HG03460 (cell line): ENCODE measurements around the gene TNS3.
A peak's percentile ranks its signal among the peaks of the same experiment; 100 is the strongest.

Experiments
- ATAC-seq: cut with Tn5 transposase; IDR thresholded peaks from one replicate; pipeline ENCODE4 v1.9.1; 2021; ENCODE audit not compliant: unreplicated experiment

TNS3 gene

DNA sequence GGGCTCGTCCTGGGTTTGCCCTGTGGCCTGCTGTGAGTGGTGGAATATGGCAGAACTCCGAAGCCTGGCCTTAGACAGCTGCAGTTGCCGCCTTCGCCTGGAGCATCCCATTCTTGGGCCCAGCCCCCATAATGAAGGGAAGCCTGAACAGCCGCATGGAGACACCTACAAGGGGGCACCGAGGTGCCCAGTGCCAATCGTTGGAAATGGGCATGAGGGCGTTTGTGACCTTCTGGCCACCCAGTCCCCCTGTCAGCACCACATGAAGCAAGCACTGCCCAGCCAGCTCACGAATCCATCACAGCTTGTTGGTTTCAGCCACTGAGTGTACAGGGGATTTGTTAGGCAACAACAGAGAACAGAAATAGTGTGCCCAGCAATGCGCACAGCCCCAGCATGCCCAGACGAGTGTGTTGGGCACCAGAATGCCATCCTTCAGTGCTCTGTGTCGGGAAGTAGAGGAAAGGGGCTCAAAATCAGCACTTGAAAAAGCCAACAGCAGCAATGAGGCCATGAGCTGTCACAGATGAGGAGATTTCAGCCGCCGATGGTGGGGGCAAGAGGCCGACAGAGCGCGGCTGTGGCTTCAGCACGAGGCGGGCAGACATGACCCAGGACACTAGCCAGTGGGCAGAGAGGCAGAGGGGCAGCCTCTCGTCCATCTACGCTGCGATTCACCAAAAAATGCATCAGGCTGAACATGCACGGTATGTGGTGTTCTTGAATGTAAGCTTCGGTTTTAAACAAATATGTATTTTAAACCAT is 91.2 kb downstream of the TNS3 start:
- no peak for ATAC-seq

DNA sequence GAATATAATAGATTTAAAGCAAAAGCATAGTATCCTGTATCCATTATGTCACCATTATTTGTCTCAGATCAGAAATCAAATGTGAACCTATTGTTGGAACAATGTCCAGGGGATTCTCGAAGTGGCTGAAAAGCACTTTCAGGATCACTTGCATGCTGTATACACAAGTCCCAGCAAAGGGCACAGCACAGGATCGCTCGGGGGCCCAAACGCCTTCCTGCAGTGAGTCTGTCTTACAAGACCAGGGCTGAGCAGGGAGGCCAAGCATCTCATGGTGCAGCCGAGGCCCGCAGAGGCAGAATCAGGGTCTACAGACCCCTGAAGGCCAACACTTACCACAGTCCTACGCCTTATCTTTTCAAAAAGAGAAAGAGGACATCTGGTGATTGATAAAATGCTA is 92.3 kb downstream of the TNS3 start:
- ATAC-seq: no peak

DNA sequence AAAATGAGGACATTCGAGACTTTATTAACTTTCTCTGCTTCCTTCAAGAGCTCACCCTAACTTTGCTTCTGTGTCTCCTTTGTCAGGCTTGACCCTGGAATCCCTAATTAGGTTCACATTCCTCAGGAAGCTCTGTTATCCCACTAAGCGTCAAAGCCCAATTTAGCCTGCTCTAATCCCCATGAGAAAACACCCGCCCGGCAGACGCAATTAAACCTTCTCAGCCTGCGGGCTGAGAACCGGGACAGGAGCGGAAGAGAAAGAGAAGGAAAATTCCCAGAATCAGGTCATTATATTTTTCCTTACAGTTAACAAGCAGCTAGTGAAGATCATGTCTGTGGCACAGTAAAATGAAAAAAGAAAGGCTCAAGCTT is 93.0 kb downstream of the TNS3 start:
- ATAC-seq: no peak

DNA sequence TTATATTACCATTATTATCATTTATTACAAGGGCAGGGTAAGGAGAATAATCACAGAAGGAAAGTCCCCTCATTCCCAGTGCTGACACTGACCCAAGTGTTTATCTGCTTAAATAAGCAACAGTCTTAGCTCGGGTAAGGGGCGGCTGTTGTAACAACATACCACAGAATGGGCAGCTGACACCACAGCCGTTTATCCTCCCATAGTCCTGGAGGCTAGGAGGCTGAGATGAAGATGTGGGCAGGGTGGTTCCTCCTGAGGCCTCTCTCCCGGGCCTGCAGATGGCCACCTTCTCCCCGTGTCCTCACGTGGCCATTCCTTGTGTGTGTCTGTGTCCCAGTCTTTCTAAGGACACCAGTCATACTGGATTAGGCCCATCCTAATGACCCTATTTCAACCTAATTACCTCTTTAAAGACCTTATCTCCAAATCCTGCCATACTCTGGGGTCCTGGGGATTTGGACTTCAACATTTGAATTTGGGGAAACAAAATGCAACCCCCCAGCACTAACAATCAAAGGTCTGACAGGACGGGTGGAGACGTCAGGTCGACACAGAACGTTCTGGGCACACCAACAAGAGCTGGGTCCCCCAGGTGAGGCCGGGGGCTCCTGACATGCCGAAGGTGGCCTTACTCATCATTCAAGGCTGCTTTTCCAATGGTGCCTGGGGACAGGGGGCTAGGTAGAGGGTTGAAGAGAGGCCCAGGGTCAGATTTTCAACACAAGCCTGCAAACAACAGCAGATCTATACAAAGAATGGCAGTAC is 93.5 kb downstream of the TNS3 start:
- no peak for ATAC-seq

DNA sequence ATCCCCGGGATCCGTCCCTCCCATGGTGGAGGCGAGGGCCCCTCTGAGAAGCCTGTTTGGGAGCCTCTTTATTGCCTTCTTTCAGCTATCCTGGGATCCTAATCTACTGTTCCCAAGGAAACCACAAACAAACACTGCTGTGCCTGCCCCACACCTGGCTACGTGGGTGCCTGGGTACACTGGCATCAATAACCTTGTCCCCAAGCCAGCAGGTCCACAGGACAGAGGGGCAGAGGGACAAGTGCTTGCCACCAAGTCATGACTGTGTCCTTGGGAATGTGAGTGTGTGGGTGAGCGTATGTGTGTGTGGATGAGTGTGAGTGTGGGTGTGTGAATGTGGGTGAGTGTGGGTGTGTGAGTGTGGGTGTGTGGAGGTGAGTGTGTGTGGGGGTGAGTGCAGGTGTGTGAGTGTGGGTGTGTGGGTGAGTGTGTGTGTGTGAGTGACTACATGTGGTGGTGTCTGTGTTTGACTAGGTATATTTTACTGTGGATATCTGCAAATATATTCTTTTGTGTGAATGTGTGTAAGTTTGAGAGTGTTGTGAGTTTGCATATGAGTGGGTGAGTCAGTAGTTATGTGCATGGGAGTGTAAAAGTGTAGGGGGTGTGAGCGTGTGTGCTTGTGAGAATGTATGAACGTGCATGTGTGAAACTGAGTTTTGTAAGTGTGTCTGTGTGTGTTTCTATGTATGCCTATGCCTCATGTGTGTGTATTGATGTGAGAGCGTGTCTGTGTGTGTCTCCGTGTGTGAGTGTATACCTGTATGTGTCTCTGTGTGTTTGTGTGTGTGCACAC is 96.1 kb downstream of the TNS3 start:
- no peak for ATAC-seq

DNA sequence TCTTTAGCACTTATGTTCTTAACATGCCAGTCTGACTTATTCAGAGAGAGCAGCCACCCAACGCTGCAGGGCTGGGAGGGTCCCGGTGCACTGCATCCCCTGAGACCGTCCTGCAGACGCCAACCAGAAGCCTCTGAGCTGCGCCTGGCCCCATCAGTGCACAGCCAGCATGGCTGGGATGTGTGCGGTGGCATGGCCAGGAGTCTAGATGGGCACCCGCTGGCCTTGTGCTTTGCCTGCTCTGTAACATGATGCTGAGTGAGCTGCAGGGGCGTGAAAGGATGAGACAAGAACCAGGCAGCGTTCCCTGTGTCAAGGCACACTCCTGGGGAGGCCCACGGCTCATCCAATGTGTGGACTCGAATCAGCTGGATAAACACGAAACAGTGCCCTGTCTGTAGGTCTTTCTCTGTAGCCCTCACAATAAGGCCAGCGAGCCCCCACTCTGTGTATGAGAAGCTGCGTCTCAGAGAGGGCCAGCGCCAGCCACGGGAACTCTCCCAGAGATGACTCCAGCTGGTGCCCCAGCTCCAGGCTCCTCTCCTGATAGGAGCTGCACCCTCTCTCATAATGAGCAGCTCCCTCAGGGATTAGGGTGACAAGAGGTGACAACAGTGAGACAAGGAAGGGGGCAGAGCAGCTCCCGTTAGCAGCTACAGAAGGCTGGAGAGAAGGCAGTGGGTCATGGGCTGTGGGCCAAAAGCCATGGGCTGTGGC is 96.8 kb downstream of the TNS3 start:
- ATAC-seq: no peak

DNA sequence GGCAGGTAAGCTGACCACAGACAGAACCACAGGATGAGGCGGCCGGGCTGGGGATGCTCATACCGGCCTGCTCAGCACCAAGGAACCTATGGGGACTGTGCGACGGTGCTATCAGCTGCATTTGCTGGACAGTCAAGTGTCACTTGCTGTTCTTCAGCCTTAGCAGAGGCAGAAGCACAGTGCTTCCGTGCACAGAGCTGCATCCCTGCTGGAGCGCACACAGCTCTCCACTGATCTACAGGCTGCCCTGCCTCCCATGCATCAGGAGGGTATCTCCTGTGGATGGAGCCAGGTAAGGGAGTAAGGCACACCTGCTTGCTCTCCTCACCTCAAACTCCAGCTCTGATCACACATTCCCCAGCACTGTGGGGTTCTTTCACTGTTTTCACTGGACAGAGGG is 97.5 kb downstream of the TNS3 start:
- no peak for ATAC-seq

DNA sequence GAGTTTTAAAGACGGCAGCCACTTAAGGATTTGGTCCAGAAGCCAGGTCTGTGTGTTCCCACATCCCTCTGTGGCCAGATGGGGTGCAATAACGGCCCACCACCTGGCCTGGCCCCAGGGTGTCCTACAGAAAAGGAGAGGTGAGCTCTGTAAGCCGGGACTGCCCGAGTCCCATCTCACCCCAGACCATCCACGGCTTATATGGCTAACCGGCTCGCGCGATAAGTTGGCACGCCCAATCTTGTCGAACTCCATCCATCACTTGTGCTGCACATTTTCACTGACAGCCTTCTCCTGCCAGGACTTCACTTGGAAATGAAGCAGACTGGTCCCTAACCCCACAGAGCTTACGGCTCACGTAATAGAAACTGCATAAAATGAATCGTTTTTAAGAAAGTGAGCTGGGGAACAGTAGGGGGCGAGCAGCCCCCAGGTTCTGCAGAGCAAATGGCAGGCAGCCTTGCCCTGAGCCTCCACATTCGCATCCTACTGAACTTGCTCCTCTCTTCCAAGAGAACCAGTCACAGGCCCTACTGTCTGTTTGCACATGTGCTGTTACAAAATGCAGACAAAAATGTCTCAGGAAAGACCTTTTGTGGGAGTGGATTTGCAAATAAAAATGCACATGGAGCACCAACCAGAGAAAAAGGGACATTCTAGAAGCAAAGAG is 98.2 kb downstream of the TNS3 start:
- ATAC-seq: no peak

DNA sequence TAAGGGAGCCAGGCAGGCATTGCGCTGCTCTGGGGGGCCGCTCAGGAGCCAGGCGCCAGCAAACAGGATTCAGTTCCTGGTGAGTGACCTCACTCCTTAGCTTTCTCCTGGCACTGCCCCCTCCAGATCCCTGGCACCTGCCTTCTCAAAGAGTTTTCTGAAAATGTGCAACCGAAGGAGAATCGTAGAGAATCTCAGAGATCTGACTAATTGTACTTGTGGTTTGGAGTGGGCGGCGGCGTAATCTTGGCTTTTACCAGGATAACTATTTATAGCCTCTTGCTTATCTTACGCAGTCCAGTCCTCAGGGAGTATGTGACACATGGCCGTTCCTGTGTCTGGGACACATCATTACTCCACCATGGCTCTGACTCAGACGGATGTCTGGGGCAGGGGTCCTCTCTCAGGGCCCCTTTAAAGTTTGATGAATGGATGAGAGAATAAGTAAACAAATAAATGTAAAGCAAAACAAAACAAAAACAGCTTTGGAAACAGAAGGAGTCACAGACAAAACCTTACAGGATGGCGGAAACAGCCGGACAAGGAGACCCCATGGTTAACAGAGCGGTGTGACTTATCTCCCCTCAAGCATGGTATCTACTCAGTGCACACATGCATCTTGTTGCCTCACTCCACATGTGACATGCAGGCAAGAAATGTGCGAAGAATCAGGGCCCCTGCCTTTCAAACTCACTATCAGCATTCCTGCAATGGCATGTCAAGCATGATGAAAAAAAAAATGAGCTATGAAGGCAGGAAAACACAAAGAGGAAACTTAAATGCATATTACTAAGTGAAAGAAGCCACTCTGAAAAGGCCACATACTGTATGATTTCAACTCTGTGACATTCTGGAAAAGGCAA is 99.7 kb downstream of the TNS3 start:
- ATAC-seq: no peak

DNA sequence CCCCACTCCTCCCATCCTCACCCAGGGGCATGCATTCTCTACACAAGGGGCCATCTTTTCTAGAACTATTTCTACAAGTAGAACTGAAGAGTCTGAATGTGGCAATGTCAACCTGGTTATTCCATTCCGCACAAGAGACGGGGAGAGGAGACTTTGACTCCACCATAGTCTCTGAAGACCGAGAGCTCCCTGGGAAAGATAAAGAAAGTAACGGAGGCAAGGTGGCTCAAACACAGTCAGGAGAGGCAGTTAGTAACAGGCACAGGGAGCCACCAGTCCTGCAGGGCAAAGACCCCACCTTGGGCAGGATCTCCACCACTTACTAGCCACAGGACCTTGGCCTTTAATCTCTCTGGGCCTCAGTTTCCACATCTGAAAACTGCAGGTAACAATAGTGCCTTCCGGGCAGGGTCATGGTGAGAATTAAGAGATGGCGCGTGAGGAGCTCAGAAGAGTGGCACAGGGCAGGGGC is 100.3 kb downstream of the TNS3 start:
- ATAC-seq: no peak

DNA sequence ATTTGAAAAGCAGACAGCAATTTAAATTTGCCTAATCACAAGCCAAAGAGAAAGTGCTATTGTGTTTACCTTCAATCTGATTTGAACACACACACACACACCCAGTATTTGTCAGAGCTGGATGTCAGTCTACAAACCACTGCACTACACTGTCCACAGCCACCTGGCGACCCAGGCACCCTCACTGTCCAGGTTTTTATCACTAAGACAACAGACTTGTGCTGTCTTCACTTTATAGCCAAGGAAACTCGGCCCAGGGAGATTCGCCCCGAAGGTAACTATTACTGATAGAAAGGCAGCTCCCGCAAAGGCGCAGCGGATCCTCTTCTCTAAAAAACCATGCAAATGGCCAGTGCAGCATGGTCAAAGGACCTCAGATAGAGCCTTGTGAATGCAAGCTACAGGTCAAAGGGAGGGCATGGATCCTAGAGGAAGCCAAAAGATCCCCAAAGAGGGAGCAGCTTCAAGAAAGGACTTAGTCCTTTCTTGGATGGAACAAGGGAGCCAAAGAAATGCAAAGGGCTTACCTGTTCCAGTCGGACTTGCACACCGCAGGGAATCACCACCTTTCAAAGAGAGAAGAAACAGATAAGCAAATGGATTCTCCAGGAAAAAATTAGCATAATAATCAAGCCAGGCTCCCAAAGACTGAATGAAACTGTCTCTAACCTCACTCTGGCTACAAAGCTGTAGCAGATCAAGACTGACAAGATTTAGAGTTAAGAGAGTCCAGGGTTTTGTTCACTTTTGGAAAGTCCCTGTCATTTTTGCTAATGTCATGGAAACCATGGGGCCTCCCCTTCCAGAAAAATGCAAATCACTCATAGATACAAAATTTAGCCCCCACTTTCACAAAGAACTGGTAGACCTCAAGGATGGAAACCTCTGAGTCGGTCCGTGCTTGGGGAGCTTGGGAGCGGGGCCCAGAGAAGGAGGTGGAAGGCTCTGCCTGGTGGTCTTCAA is 101.1 kb downstream of the TNS3 start:
- peak; percentile 47 for ATAC-seq

DNA sequence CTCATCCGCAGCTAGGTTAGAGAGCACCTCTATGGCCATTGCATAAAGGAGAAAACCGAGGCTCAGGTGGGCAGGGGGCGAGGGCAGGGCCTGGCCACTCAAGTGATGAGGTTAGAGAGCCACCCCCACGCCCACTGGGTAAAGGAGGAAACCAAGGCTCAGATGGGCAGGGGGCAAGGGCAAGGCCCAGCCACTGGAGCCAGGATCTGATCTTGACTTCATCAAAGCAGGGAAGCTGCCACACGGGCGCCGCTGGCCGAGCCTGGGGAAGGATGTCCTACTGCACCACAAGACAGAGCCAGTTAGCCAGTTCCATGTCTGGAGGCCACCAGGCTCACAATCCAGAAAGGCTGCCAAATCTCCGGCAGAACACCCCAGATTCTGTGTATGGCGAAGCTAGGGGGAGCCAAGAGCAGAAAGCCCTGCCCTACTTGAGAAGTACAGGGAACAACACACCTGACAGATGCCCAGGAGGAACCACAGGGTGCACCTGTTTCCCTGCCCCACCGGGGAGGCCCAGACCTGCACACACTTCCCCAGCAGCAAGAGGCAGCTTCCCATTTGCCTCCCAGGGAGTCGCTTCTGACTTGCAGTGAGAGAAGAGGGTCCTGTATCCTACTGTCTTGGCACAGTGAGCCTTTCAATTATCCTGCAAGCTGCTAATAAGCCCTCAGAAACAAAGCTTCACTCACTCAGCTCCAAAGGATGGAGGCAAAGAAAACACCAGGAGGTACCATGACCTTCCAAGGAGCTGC is 101.9 kb downstream of the TNS3 start:
- ATAC-seq: no peak

DNA sequence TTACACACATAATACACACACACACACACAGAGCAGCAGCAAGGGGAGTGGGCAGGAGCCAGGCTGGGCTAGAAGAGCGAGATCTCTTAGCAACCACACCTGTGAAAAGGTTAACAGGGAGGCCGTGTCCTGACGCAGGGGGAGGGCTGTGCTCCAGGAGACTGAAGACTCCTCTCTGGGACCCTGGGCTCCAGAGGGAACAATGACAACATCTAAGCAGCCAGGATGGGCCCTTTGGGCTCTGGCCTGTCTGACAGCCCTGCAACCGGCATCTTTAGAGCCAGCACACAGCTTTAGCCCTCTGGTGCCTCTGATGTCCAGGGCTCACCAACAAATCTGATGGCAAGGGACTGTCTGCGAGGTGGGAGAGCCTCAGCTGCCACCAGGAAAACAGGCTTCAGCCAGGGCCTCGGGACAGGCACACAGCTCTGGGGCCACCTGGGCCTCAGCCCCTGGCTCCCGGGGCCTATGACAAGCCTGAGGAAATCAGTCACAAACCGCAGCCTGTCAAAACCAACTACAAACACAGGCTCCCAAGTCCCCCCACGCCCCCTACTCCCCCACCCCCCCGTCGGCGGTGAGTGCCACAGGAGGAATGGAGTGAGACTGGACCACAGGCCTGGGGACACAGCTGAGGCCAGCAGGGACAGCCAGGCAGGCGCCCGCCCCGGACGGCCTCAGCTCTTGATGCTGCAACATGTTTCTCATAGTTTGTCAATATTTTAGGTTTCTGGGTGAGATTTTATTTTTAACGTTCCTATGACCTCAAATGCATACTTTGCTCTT is 102.8 kb downstream of the TNS3 start:
- ATAC-seq: no peak

DNA sequence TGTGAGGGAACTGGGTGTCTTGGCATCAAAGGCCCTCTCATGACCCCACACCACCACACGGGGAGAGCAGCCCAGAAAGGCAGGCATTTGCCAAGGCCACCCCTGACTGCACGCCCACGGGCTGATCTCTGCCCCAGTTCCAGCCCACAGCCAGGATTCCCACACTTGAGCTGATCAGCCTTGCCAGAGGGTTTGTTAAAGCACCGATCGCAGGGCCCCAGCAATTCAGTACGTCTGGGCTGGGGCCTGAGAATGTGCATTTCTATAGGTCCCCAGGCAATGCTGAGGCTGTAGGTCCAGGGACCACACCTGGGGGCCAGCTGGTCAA is 103.9 kb downstream of the TNS3 start:
- ATAC-seq: no peak

DNA sequence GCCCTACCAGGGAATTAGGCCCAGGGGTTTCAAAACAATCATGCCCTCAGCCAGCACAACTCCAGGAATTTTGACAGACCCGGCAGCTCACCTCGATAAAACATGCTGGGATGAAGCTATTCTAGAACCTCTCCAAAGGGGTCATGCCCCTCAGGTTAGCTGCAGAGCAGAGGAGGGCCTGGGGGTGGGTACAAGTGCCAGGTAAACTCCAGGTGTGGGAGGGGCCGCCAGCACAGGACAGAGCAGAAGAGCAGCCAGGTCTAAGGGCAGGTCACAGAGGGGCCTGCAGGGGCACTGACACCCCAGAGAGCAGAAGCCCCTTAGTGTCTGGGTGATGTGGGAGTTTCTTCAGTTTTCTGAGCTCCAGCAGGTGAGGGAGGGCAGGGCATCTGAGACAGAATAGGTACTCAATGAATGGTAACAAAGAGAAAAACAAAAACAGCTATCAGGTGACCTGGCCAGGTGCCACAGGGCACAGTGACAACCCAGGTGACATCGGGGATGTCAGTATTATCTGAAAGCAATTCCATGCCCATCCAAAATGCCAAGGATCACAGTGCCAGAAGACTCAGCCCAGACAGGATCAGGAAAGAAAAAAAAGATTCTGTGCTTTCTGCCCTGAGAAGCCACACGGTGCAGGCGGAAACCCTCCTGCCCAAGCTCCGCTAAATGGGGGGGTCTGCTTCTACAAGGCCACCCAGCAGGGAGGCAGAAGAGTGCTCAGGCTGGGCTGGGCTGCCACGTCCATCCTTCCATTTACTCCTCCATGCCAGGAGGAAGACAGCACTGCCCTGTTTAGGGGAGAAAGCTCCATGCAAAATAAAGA is 104.5 kb downstream of the TNS3 start:
- ATAC-seq: no peak

DNA sequence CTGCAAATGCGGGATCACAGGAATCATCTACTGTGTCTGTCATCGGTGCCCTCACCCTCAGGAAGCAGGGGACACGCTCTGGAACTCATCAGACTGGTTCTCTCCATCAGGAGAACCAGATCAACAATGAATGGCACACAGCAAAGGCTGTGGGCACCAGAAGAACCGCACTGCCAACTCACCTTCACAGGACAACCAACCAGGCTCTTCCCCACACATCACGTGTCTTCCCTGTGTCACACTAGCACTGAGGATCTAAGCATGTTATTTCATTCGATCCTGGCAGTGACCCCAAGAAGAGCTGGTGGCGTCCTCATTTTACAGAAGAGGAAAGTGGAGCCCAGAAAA is 106.1 kb downstream of the TNS3 start:
- ATAC-seq: no peak
